GF-D8 (cell line): ENCODE results near the gene TEP1.
A peak's percentile ranks its signal among the peaks of the same experiment; 100 is the strongest.
"Not testable (repeated sequence)": the region's sequence is repeated elsewhere in the genome, so short reads cannot be mapped to it uniquely, and the experiment has no call there.

Experiments used
- DNase-seq: peaks from one replicate; lab custom pipeline; 2025; lab: John Stamatoyannopoulos, UW

The TEP1 gene

GRCh38 chr14:20386276-20386855 lies 26.9 kb downstream of the TEP1 start:
- no peak for DNase-seq

DNA sequence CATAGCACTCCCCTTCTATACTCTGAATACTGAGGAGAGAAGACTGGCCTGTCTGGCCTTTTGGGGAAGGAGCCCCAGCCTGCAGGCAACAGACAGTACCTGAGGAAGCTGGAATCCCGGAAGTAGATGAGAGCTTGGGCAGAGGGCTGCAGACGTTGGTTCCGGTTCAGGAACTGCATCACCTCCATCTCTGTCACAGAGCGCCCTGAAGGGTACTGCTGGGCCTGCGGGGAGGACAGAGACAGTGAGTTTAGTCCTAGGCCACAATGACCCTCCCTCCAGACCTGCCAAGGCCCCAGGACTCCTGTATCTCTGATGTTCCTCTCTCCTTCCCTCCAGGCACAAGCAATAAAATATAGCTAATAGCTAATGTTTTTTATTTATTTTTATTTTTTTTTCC lies 28.4 kb downstream of the TEP1 start:
- DNase-seq: no peak

- DNase-seq: no peak
These were observed 29.0 kb downstream of the TEP1 start for GRCh38 chr14:20384321-20384720.

- DNase-seq: no peak
These were observed 29.7 kb downstream of the TEP1 start for GRCh38 chr14:20383636-20384035.

- no peak for DNase-seq
These were observed 30.3 kb downstream of the TEP1 start for GRCh38 chr14:20383032-20383431.

DNA sequence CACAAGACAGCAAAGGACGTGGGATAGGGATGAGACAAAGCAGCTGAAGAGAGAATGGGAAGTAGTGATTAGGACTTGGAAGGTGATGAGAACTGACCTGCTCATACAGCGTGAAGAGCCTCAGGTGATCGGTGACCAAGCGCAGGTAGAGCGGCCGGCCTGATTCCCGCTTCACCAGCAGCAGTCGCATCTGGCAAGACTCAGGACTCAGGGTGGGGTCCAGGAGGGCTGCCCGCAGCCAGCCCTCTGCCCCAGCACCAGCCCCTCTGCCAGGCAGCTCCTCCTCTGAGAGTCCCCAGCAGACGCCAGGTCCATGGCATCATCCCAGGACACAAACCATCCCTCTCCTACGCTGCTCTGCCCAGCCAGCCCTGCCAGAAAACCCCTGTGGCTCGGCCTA lies 30.8 kb downstream of the TEP1 start:
- DNase-seq: no peak

DNA sequence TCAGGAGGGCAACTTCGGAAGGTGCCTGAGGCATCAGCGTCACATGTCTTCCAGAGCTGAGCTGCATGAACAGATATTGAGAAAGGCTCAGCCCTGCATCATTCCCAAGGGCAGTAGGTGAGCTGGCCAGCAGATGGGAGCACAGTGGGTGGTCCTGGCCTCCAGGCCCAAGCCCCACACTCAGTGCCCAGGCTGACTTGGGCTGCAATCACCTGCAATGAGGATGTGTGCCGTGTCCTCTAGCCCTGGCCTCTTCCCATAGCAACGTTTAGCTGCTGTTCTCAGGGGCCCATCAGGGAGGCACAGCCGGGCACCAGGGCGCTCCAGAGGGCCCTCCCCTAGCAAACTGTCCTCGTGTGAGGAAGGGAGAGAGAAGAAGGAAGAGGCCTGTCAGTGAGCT lies 32.0 kb downstream of the TEP1 start:
- no peak for DNase-seq

- DNase-seq: no peak
These were observed 32.6 kb downstream of the TEP1 start for GRCh38 chr14:20380681-20381080.

DNA sequence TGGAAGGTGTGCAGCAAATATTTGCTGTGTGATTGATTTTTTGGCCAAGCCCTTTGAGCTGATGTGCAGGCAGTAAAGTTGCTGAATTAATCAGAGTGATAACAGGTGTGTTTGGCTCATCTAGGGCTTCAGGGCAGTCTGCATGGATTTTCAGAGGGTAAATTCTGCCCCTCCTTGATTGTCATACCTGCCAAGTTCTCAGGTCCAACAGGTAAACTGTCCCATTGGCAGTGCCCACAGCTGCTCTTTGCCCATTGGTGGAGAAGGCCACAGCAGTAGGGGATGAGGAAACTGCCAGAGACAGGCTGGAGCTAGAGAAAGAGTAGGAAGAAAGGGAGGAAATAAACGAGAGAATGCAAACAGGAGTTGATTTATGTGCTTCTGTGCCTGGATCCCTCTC lies 33.6 kb downstream of the TEP1 start:
- DNase-seq: no peak

GRCh38 chr14:20377171-20377570 lies 36.1 kb downstream of the TEP1 start:
- no peak for DNase-seq

DNA sequence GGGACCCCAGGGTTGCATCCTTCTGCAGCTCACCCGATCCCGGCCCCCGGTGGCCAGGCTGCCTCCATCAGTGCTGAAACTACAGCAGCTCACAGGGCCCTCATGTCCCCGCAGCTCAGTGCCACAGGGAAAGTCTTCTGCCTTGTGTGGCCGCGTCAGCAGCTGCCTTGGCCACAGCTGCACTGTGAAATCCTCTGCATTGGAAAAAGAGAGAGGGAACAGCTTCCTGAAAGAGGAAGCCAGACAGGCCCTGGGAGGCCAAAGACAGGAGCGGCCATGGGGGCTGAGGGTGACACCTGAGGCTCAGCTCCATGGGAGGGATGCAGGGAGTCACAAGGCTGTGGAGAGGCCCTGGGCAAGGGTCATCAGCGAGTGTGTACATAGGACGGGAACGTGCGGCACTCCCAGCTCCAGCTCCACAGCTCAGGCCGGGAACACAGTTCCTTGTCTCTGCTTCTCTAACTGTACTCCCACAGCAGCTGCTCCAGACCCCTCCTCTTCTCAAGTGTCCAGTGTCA lies 37.2 kb downstream of the TEP1 start:
- DNase-seq: no peak

DNA sequence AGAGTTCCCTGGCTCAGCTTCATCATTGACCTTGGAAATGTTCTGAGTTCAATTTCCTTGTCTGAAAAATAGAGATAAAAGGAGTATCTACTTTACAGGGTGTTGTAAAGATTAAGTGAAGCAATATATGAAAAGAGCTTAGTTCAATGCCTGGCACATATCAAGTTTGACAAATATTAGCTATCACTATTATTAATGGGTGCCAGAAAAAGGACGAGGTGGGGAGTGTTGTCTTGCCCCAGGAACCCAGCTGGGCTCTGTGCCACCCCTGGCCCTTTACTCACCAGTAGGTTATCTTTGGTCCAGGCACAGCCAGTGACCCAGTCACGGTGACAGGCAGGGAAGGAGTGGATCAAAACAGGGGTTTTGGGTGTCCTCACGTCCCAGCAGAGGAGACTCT lies 37.8 kb downstream of the TEP1 start:
- no peak for DNase-seq

- no peak for DNase-seq
These were observed 40.5 kb downstream of the TEP1 start for GRCh38 chr14:20372796-20373195.

- DNase-seq: no peak
These were observed 47.4 kb downstream of the TEP1 start for GRCh38 chr14:20365928-20366327.

GRCh38 chr14:20358474-20358873 lies 54.8 kb downstream of the TEP1 start:
- DNase-seq: not testable (repeated sequence)

DNA sequence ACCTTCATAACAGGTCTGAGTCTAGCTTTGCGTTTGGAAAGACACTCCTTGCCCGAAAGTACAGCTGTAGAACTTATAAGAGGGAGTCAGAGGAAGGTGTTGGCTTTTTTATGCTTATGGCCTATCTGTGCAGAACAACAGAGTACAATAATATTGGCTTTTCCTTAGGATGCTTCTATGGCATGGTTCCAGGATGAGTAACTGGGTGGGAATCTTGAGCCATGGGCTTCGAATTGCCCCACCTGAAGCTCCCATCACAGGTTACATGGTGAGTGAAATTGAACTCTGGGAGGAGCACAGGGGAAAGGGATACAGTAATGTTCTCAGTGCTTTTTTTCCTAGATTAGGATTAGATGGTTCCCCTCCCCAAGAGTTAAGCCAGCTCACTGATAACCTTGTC lies 56.9 kb downstream of the TEP1 start:
- DNase-seq: no peak

GRCh38 chr14:20350860-20351259 lies 62.4 kb downstream of the TEP1 start:
- DNase-seq: no peak

DNA sequence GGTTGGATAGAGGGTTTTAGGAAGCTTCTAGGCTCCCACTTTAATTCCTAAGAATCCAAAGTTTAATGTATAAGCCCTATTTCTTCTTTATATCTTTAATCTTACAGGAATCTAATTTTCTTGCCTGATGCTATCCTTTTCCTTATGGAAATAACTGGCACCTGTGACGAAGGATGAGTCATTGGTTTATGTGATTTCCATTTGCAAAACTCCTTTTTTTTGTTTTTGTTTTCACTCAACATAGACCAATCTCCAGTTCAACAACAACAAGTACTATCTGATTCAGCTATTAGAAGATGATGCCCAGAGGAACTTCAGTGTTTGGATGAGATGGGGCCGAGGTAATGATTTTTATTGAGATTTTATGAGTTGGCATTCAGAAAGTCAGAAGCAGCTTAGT lies 63.0 kb downstream of the TEP1 start:
- DNase-seq: no peak

DNA sequence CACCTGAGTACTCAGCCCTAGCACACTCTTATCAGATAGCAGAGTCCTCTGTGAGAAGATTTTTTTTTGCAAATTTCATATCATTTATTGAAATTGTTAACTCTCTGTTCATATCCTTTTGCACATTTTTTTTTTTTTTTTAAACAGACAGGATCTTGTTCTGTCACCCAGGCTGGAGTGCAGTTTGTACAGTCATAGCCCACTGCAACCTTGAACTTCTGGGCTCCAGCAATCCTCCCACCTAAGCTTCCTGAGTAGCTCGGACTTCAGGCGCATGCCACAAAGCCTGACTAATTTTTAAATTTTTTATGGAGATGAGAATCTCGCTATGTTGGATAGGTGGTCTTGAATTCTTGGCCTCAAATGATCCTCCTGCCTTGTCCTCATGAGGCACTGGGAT lies 65.6 kb downstream of the TEP1 start:
- DNase-seq: no peak

DNA sequence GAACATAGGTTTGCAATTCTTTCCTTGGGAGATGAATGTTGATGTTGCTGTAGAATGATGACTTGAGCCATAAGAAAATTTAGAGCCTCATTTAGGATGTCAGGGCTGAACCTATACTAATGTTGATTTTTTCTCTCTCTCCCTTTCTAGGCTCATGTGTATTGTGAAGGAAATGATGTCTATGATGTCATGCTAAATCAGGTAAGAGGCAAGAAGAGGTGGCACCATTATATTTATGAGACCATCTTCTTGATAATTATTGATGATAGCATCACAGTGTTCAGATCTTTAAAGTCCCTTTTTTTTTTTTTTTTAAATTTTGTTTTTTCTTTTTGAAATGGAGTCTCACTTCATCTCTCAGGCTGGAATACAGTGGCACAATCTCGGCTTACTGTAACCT lies 66.6 kb downstream of the TEP1 start:
- DNase-seq: no peak

- no peak for DNase-seq
These were observed 67.9 kb downstream of the TEP1 start for GRCh38 chr14:20345366-20345765.

GRCh38 chr14:20343862-20344220 lies 69.5 kb downstream of the TEP1 start:
- peak; percentile 2 for DNase-seq

- peak; percentile 98 for DNase-seq
These were observed 70.0 kb downstream of the TEP1 start, which contains the start of gene PARP2 for GRCh38 chr14:20343092-20343861. Gene PARP2, plus strand, starts transcription at chr14:20343635. Its CDS starts 7 bp downstream, at chr14:20343642.

GRCh38 chr14:20341646-20342045 lies 71.7 kb downstream of the TEP1 start:
- DNase-seq: no peak
